ENCODE results near the gene CCDC85C.

DNA sequence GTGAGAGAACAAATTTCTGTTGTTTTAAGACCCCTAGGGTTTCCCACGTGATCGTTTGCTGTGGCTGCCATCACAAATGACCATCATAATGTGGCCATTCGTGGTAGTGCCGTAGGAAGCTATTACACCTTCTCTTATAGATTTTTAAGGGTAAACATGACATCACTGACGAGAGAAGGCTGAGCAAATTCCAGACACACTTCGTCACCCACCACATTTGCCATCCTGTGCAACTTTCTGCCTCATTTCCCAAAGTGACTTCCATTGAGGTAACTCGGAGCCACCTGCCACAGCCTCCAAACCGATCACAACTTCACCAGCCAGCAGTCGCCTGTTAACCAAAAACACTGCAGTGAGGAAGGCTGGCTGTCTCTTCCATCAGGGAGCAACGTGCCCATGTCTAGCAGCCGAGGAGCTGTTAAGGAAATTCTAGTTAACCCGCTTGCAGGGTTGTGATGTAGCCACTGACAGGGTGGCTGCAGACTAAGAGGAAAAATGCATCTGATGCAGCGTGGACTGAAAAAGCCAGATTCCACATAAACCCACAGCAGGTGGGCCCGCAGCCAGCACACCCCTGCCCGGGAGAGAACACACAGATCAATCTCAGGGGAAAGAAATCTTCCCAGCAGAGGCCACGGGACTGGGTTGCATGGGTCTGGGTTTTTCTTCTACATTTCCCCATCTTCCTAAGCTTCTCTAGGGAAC lies 44.6 kb downstream of the CCDC85C start:
- no peak for TF ChIP-seq POLR2A (IDR thresholded peaks at IDR 0.05)
- TF ChIP-seq, protein P1, sequence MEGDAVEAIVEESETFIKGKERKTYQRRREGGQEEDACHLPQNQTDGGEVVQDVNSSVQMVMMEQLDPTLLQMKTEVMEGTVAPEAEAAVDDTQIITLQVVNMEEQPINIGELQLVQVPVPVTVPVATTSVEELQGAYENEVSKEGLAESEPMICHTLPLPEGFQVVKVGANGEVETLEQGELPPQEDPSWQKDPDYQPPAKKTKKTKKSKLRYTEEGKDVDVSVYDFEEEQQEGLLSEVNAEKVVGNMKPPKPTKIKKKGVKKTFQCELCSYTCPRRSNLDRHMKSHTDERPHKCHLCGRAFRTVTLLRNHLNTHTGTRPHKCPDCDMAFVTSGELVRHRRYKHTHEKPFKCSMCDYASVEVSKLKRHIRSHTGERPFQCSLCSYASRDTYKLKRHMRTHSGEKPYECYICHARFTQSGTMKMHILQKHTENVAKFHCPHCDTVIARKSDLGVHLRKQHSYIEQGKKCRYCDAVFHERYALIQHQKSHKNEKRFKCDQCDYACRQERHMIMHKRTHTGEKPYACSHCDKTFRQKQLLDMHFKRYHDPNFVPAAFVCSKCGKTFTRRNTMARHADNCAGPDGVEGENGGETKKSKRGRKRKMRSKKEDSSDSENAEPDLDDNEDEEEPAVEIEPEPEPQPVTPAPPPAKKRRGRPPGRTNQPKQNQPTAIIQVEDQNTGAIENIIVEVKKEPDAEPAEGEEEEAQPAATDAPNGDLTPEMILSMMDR (IDR thresholded peaks at IDR 0.05), result no peak
- no peak for TF ChIP-seq EP300 (IDR thresholded peaks at IDR 0.05)

All from ovary (tissue), 3 donors.